ENCODE data around the gene PRKCA. TPM values are rescaled to one million over a fixed set of nuclear protein-coding genes. Genes with fewer than 3 reads are reported as not detected.

Gene PRKCA
- total and polyA plus RNA-seq, 2 experiments from 2014 or later = 6.4 to 35.4 TPM

DNA sequence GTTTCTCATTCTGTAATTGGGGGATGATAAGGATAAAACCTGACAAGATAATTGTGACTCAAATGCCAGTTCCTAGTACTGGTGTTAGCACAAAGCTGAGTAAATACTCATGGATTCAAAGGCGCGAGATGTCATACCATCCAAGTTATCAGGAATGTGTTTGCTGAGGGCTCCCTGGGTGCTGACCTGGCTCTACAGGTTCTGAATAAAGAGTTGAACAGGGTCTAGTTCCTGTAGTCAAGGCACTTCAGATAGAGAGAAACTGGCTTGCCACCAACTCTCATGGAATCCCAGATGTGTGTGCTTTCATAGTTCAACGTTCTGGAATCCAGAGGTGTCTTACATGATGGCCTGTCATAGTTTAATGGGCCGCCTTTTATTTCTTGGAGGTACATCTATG, 141.6 kb downstream of the PRKCA start (continued):
- TF ChIP-seq, protein P1, sequence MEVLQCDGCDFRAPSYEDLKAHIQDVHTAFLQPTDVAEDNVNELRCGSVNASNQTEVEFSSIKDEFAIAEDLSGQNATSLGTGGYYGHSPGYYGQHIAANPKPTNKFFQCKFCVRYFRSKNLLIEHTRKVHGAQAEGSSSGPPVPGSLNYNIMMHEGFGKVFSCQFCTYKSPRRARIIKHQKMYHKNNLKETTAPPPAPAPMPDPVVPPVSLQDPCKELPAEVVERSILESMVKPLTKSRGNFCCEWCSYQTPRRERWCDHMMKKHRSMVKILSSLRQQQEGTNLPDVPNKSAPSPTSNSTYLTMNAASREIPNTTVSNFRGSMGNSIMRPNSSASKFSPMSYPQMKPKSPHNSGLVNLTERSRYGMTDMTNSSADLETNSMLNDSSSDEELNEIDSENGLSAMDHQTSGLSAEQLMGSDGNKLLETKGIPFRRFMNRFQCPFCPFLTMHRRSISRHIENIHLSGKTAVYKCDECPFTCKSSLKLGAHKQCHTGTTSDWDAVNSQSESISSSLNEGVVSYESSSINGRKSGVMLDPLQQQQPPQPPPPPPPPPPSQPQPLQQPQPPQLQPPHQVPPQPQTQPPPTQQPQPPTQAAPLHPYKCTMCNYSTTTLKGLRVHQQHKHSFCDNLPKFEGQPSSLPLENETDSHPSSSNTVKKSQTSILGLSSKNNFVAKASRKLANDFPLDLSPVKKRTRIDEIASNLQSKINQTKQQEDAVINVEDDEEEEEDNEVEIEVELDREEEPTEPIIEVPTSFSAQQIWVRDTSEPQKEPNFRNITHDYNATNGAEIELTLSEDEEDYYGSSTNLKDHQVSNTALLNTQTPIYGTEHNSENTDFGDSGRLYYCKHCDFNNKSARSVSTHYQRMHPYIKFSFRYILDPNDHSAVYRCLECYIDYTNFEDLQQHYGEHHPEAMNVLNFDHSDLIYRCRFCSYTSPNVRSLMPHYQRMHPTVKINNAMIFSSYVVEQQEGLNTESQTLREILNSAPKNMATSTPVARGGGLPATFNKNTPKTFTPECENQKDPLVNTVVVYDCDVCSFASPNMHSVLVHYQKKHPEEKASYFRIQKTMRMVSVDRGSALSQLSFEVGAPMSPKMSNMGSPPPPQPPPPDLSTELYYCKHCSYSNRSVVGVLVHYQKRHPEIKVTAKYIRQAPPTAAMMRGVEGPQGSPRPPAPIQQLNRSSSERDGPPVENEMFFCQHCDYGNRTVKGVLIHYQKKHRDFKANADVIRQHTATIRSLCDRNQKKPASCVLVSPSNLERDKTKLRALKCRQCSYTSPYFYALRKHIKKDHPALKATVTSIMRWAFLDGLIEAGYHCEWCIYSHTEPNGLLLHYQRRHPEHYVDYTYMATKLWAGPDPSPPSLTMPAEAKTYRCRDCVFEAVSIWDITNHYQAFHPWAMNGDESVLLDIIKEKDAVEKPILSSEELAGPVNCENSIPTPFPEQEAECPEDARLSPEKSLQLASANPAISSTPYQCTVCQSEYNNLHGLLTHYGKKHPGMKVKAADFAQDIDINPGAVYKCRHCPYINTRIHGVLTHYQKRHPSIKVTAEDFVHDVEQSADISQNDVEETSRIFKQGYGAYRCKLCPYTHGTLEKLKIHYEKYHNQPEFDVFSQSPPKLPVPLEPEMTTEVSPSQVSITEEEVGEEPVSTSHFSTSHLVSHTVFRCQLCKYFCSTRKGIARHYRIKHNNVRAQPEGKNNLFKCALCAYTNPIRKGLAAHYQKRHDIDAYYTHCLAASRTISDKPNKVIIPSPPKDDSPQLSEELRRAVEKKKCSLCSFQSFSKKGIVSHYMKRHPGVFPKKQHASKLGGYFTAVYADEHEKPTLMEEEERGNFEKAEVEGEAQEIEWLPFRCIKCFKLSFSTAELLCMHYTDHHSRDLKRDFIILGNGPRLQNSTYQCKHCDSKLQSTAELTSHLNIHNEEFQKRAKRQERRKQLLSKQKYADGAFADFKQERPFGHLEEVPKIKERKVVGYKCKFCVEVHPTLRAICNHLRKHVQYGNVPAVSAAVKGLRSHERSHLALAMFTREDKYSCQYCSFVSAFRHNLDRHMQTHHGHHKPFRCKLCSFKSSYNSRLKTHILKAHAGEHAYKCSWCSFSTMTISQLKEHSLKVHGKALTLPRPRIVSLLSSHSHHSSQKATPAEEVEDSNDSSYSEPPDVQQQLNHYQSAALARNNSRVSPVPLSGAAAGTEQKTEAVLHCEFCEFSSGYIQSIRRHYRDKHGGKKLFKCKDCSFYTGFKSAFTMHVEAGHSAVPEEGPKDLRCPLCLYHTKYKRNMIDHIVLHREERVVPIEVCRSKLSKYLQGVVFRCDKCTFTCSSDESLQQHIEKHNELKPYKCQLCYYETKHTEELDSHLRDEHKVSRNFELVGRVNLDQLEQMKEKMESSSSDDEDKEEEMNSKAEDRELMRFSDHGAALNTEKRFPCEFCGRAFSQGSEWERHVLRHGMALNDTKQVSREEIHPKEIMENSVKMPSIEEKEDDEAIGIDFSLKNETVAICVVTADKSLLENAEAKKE (CRISPR knock-in tag; IDR thresholded peaks at IDR 0.05) = no peak
- no peak for TF ChIP-seq STAT1 (IDR thresholded peaks at IDR 0.05; ENCODE audit: unreplicated experiment)

DNA sequence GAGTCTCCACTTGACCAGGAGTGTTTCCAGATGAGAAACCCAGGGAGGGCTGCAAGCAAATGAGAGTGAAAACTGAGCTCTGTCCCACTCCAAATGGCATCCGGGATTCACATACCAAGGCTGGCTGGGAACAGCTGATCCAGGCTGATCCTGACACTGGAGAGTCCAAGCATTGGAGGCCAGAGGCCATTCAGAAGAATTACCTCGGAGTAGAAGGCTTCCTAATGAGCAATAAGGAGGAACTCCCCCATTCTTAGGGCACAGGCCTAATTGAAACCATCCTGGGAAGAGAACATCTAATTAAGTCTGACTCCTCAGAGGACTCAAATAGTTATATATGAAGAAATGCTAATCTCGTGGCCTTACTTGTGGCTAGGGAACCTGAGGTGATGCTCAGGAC, 142.8 kb downstream of the PRKCA start:
- DNase-seq (ENCODE audit: low spot score) (no peak), ATAC-seq (no peak)
- Histone ChIP-seq H4K20me1 (replicated peaks; ENCODE audit: insufficient read depth) (no peaks in the 10 kb centered on the region), H3K27me3 (ENCODE audit: insufficient read depth) (no peaks in the 10 kb centered on the region), H3K4me3 (no peak overlapping the region), H3K4me1 (ENCODE audit: insufficient read depth) (peaks cover 20% of the 10 kb centered on the region), H3F3A (replicated peaks; ENCODE audit: low read depth) (no peaks in the 10 kb centered on the region), H2AFZ (no peak overlapping the region), H3K79me2 (replicated peaks; ENCODE audit: insufficient read depth) (no peaks in the 10 kb centered on the region; the same call in 1 of the 2 replicates), H3K27ac (ENCODE audit: low read depth) (no peak overlapping the region), H3K4me2 (no peak overlapping the region), H3K36me3 (ENCODE audit: insufficient read depth) (no peaks in the 10 kb centered on the region), H3K9me2 (ENCODE audit: insufficient read depth) (peaks cover 6% of the 10 kb centered on the region; the same call in 1 of the 2 replicates)
- Mint-ChIP-seq H3K4me1 (peaks cover 33% of the 10 kb centered on the region), H3K9me3 (no peaks in the 10 kb centered on the region), H3K27me3 (ENCODE audit: insufficient read depth, low read depth, poor library complexity) (peaks cover 7% of the 10 kb centered on the region), H3K36me3 (ENCODE audit: low read depth) (no peaks in the 10 kb centered on the region), H3K4me3 (no peak overlapping the region), H3K27ac (no peak overlapping the region)
- no peak for TF ChIP-seq EZH2phosphoT487 (IDR thresholded peaks at IDR 0.05; ENCODE audit: unreplicated experiment)
- no peak for TF ChIP-seq NANOG (IDR thresholded peaks at IDR 0.05; ENCODE audit: borderline replicate concordance)
- TF ChIP-seq, protein P2, sequence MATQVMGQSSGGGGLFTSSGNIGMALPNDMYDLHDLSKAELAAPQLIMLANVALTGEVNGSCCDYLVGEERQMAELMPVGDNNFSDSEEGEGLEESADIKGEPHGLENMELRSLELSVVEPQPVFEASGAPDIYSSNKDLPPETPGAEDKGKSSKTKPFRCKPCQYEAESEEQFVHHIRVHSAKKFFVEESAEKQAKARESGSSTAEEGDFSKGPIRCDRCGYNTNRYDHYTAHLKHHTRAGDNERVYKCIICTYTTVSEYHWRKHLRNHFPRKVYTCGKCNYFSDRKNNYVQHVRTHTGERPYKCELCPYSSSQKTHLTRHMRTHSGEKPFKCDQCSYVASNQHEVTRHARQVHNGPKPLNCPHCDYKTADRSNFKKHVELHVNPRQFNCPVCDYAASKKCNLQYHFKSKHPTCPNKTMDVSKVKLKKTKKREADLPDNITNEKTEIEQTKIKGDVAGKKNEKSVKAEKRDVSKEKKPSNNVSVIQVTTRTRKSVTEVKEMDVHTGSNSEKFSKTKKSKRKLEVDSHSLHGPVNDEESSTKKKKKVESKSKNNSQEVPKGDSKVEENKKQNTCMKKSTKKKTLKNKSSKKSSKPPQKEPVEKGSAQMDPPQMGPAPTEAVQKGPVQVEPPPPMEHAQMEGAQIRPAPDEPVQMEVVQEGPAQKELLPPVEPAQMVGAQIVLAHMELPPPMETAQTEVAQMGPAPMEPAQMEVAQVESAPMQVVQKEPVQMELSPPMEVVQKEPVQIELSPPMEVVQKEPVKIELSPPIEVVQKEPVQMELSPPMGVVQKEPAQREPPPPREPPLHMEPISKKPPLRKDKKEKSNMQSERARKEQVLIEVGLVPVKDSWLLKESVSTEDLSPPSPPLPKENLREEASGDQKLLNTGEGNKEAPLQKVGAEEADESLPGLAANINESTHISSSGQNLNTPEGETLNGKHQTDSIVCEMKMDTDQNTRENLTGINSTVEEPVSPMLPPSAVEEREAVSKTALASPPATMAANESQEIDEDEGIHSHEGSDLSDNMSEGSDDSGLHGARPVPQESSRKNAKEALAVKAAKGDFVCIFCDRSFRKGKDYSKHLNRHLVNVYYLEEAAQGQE (IDR thresholded peaks at IDR 0.05; ENCODE audit: unreplicated experiment) = no peak
- TF ChIP-seq STAT1 (IDR thresholded peaks at IDR 0.05; ENCODE audit: unreplicated experiment) = no peak
- TF ChIP-seq ZNF331 (CRISPR knock-in tag; IDR thresholded peaks at IDR 0.05; ENCODE audit: low read depth) = no peak
- TF ChIP-seq, protein P1 (CRISPR knock-in tag; IDR thresholded peaks at IDR 0.05) = no peak
